Mesodermal cell (in vitro differentiated cells): Measurements from ENCODE around the gene VPS11.
"Not testable (repeated sequence)": the region's sequence is repeated elsewhere in the genome, so short reads cannot be mapped to it uniquely, and the experiment has no call there.

Experiments used
- H3K27ac ChIP-seq: 2 replicates; pipeline ENCODE4 v1.7.0; 2013; ENCODE audit warnings: mild to moderate bottlenecking, low read depth, low read length, moderate library complexity; ENCODE audit not compliant: severe bottlenecking
- H3K36me3 ChIP-seq: 2 replicates; pipeline ENCODE4 v1.7.1; 2013; ENCODE audit warnings: mild to moderate bottlenecking, low read length, moderate library complexity; ENCODE audit not compliant: control insufficient read depth, insufficient read depth
- H3K4me1 ChIP-seq: one replicate; pipeline ENCODE4 v1.7.1; 2013; ENCODE audit warnings: mild to moderate bottlenecking, low read length; ENCODE audit not compliant: insufficient read depth, control insufficient read depth, poor library complexity, severe bottlenecking
- H3K4me3 ChIP-seq: 2 replicates; pipeline ENCODE4 v1.7.0; 2013; ENCODE audit warnings: low read length, control low read depth, mild to moderate bottlenecking; ENCODE audit not compliant: insufficient read depth, poor library complexity, severe bottlenecking; ENCODE audit errors: extremely low read depth
- H3K9me3 ChIP-seq: 2 replicates; pipeline ENCODE4 v1.7.1; 2013; ENCODE audit warnings: mild to moderate bottlenecking, low read length, moderate library complexity; ENCODE audit not compliant: control insufficient read depth
- WGBS, 2 experiments: methylation state at CpG; one replicate each; pipeline ENCODE4 v1.1.5; 2013; ENCODE audit warnings: missing lambda C conversion rate in 2 of 2; ENCODE audit not compliant: insufficient coverage in 2 of 2; 5-methylcytosine and 5-hydroxymethylcytosine counted together

VPS11 gene

GRCh38 chr11:119038884-119039283 lies 28.7 kb upstream of the VPS11 start:
- 80 to 94% methylated on average over 2 to 3 of the region's 5 CpGs for whole genome bisulfite sequencing, 2 experiments
- H3K27ac ChIP-seq: no peak overlapping the region
- H3K4me1 ChIP-seq: peaks cover 7% of the 10 kb centered on the region
- no peaks in the 10 kb centered on the region for H3K36me3 ChIP-seq
- H3K4me3 ChIP-seq: no peak overlapping the region
- H3K9me3 ChIP-seq: no peaks in the 10 kb centered on the region

DNA sequence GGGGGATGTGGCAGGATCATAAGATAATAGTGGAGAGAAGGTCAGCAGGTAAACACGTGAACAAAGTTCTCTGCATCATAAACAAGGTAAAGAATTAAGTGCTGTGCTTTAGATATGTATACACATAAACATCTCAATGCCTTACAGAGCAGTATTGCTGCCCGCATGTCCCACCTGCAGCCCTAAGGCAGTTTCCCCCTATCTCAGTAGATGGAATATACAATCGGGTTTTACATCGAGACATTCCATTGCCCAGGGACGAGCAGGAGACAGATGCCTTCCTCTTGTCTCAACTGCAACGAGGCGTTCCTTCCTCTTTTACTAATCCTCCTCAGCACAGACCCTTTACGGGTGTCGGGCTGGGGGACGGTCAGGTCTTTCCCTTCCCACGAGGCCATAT lies 28.1 kb upstream of the VPS11 start:
- not testable (repeated sequence) for H3K4me3 ChIP-seq, H3K36me3 ChIP-seq, H3K27ac ChIP-seq, H3K9me3 ChIP-seq, H3K4me1 ChIP-seq
- 100% methylated on average over 1 of the region's 11 CpGs; no CpG with 5 or more reads in 1 of the 2 experiments for whole genome bisulfite sequencing, 2 experiments

DNA sequence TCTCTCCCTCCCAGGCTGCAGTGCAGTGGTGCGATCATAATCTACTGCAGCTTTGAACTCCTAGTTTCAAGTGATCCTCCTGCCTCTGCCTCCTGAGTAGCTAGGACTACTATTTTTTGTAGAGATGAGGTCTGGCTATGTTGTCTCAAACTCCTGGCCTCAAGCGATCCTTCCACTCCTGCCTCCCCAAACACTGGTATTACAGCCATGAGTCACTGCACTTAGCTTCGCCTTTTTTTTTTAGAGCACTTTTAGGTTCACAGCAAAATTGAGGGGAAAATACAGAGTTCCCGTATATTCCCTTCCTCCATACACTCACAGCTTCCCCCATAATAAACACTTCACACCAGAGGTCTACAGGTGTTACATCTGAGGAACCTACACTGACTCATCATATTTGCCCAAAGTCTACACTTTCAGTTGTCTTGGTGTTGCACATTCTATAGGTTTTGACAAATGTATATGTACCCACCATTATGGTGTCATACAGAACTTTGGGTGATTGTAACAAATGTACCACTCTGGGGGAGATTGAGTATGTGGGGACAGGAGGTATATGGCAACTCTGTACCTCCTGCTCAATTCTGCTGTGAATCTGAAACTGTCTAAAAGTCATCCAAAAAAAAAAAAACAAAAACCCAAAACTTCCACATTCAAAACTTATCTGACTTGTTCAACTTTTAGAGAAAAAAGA lies 25.6 kb upstream of the VPS11 start:
- Histone ChIP-seq H3K9me3 (no peaks in the 10 kb centered on the region), H3K36me3 (peaks cover 26% of the 10 kb centered on the region), H3K27ac (no peak overlapping the region), H3K4me3 (no peak overlapping the region), H3K4me1 (peaks cover 7% of the 10 kb centered on the region)
- 88 to 91% methylated on average over 2 to 3 of the region's 4 CpGs for WGBS, 2 experiments

DNA sequence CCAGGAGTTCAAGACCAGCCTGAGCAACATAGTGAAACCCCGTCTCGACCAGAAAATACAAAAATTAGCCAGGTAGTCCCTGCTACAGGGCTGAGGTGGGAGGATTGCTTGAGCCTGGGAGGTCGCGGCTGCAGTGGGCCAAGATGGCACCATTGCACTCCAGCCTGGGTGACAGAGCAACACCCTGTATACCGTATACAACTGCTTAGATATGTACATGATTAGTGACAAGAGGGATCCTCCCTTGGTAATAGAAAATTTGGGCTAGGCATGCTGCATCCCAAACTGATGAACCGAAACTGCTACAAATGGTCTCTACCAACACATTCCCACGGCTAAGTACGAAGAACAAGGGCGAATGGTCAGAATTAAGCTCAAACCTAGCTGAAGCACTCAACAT lies 24.7 kb upstream of the VPS11 start:
- Histone ChIP-seq H3K27ac (no peak overlapping the region), H3K4me3 (no peak overlapping the region), H3K9me3 (no peaks in the 10 kb centered on the region), H3K36me3 (peaks cover 35% of the 10 kb centered on the region), H3K4me1 (peaks cover 7% of the 10 kb centered on the region)
- 84 to 96% methylated on average over 4 to 7 of the region's 9 CpGs for WGBS, 2 experiments

GRCh38 chr11:119044708-119045107 lies 22.9 kb upstream of the VPS11 start:
- H3K4me3 ChIP-seq: no peak overlapping the region
- H3K9me3 ChIP-seq: no peaks in the 10 kb centered on the region
- peaks cover 53% of the 10 kb centered on the region for H3K36me3 ChIP-seq
- peaks cover 7% of the 10 kb centered on the region for H3K4me1 ChIP-seq
- H3K27ac ChIP-seq: no peak overlapping the region
- WGBS, 2 experiments: 91 to 98% methylated on average over 4 of the region's 6 CpGs

DNA sequence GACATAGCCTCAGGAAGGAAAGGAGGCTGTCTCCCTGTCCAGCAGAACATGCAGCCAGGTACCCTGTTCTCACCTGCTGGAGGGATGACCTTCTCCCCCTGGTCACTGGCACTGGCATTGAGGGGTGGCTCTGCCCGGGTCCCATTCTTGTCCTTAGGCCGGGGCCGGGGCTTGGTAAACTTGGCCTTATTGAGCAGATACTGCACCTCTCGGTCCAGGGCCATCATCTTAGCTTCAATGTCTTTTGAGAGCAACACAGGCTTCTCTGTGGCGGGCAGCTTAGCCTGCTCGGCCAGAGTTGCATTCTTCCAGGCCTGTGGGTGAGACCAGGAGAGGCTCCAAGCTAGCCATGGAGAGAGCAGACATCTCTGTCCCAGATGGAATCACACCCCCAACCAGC lies 21.1 kb upstream of the VPS11 start:
- Histone ChIP-seq H3K27ac (no peak overlapping the region), H3K4me3 (no peak overlapping the region), H3K4me1 (peaks cover 3% of the 10 kb centered on the region), H3K9me3 (no peaks in the 10 kb centered on the region), H3K36me3 (peaks cover 71% of the 10 kb centered on the region)
- WGBS, 2 experiments: 95 to 96% methylated on average over 5 to 6 of the region's 6 CpGs

DNA sequence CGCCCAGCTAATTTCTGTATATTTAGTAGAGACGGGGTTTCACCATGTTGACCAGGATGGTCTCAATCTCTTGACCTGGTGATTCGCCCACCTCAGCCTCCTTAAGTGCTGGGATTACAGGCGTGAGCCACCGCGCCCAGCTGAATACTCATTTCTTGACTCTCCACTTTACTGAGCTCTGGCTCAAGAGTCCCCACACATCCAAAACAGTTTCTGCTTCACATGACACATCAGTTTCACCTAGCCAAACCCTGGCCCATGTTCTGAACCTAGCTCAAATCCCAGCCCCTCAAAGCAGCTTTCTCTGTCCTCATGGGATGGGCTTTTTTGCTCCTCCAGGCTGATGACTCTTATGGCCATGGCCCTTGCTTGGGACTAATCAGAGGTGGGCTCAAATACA lies 20.4 kb upstream of the VPS11 start:
- H3K27ac ChIP-seq: no peak overlapping the region
- H3K36me3 ChIP-seq: peaks cover 78% of the 10 kb centered on the region
- peaks cover 2% of the 10 kb centered on the region for H3K4me1 ChIP-seq
- H3K4me3 ChIP-seq: no peak overlapping the region
- 89 to 94% methylated on average over 6 of the region's 6 CpGs for WGBS, 2 experiments
- H3K9me3 ChIP-seq: no peaks in the 10 kb centered on the region

DNA sequence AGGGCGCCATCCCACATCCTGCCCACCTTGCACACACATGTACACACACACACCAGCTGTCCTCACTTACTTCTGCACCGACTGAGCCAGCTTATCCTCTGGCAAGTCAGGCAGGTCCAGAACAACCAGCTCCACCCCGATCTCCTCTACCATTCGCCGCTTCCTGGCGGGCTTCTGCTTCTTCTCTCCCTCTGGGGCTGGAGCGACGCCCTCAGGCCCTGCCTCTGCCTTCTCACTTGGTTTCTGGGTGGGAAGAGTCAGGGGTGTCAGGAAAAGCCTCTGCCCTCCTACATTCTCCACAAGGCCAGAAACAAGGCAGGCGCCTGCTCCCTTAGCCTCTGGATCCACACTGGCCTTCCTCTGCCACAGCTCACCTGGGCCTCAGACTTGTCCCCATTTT lies 19.0 kb upstream of the VPS11 start:
- H3K9me3 ChIP-seq: no peaks in the 10 kb centered on the region
- no peak overlapping the region for H3K27ac ChIP-seq
- H3K4me1 ChIP-seq: peaks cover 2% of the 10 kb centered on the region
- WGBS, 2 experiments: 97 to 100% methylated on average over 5 to 6 of the region's 9 CpGs
- H3K36me3 ChIP-seq: peaks cover 92% of the 10 kb centered on the region
- H3K4me3 ChIP-seq: no peak overlapping the region

DNA sequence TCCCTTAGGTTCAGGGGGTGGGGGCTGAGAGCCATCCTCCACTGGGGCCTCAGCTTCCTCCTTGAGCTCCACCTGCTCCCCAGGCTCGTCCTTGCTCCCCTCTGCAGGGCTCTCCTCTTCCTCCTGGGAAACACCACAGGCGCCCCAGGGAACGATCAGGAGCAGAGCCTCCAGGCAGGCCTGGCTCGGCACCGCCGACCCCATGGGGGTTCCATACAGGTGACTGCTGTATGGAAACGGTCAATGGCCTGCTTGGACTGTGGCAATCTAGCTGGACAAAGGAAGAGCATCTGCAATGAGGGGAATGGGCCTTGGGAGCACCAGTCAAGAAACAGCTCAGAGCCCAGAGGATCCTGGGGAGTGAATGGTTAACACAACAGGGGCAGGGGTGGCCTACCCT lies 18.5 kb upstream of the VPS11 start:
- Histone ChIP-seq H3K4me3 (no peak overlapping the region), H3K4me1 (peaks cover 2% of the 10 kb centered on the region), H3K27ac (no peak overlapping the region), H3K36me3 (peaks cover 97% of the 10 kb centered on the region), H3K9me3 (no peaks in the 10 kb centered on the region)
- 90 to 100% methylated on average over 4 to 5 of the region's 7 CpGs for WGBS, 2 experiments

- H3K9me3 ChIP-seq: no peaks in the 10 kb centered on the region
- no peak overlapping the region for H3K4me3 ChIP-seq
- H3K4me1 ChIP-seq: peaks cover 10% of the 10 kb centered on the region
- 93 to 94% methylated on average over 12 to 13 of the region's 17 CpGs for WGBS, 2 experiments
- no peak overlapping the region for H3K27ac ChIP-seq
- peaks cover 91% of the 10 kb centered on the region for H3K36me3 ChIP-seq
Measured at GRCh38 chr11:119051440-119052162, 16.0 kb upstream of the VPS11 start.
